ENCODE data around the gene STOM. TPM values are rescaled to one million over a fixed set of nuclear protein-coding genes. Genes with fewer than 3 reads are reported as not detected.
"Not testable (repeated sequence)": the region's sequence is repeated elsewhere in the genome, so short reads cannot be mapped to it uniquely, and the experiment has no call there.

Gene STOM
- polyA plus RNA-seq, 3 donors = 23.8 to 66.9 (median 63.8) TPM

- Mint-ChIP-seq H3K9me3 (peaks cover 0 to 2% (median 0%) of the 10 kb centered on the region in 7 donors), H3K36me3 (peaks cover 21 to 38% of the 10 kb centered on the region in 2 donors), H3K27me3 (ENCODE audit: low read depth in 3 of 3) (peaks cover 0 to 3% (median 0%) of the 10 kb centered on the region in 3 donors), H3K4me3 (no peak overlapping the region), H3K27ac (peak overlapping the region in 2 of 7 donors; percentile 37 to 41), H3K4me1 (peaks cover 45% of the 10 kb centered on the region)
- no peak overlapping the region for H3K9ac ChIP-seq (ENCODE audit: insufficient read depth, low read length, poor library complexity, severe bottlenecking)
- H3K4me2 ChIP-seq (replicated peaks; ENCODE audit: extremely low read depth, low read length, poor library complexity, severe bottlenecking) = no peak overlapping the region
- intact Hi-C loops (cut with micrococcal nuclease) = no loop called here
- H4K20me1 ChIP-seq (ENCODE audit: insufficient read depth, low read length) = peaks cover 2% of the 10 kb centered on the region
- no peak overlapping the region for H2AFZ ChIP-seq (ENCODE audit: insufficient read depth, low read depth, low read length, poor library complexity, severe bottlenecking)
- no peak for DNase-seq
- H3K27ac ChIP-seq (ENCODE audit: low read depth in 1 of 2, low read length in 2 of 2) = no peak overlapping the region
- TF ChIP-seq CTCF (IDR thresholded peaks at IDR 0.05) = no peak
- no peaks in the 10 kb centered on the region for H3K9me3 ChIP-seq (replicated peaks in 1 of 2; ENCODE audit: control insufficient read depth in 1 of 2, insufficient read depth in 1 of 2, low read length in 2 of 2)
- H3K79me2 ChIP-seq (ENCODE audit: insufficient read depth, low read length) = peaks cover 34% of the 10 kb centered on the region
- no peaks in the 10 kb centered on the region for H3K27me3 ChIP-seq (ENCODE audit: control insufficient read depth in 2 of 2, insufficient read depth in 2 of 2, low read length in 2 of 2)
- H3K4me3 ChIP-seq (replicated peaks in 1 of 3; ENCODE audit: low read depth in 2 of 3, low read length in 3 of 3) = no peak overlapping the region
- H3K4me1 ChIP-seq (ENCODE audit: control insufficient read depth in 1 of 2, insufficient read depth in 2 of 2, low read length in 2 of 2) = peaks cover 38 to 42% of the 10 kb centered on the region in 2 donors
- whole genome bisulfite sequencing (ENCODE audit: insufficient coverage) = 96% methylated on average over 4 of the region's 6 CpGs
- H3K36me3 ChIP-seq (replicated peaks in 1 of 2; ENCODE audit: control insufficient read depth in 1 of 2, insufficient read depth in 2 of 2, low read length in 2 of 2) = peaks cover 2 to 29% of the 10 kb centered on the region in 2 donors
Observed at GRCh38 chr9:121292801-121293241, 77.2 kb downstream of the STOM start.

- no peak for TF ChIP-seq CTCF (IDR thresholded peaks at IDR 0.05)
- no peaks in the 10 kb centered on the region for H3K9me3 ChIP-seq (replicated peaks in 1 of 2; ENCODE audit: control insufficient read depth in 1 of 2, insufficient read depth in 1 of 2, low read length in 2 of 2)
- 100% methylated on average over 1 of the region's 1 CpG for WGBS (ENCODE audit: insufficient coverage)
- H3K4me3 ChIP-seq (replicated peaks in 1 of 3; ENCODE audit: low read depth in 2 of 3, low read length in 3 of 3) = no peak overlapping the region
- H2AFZ ChIP-seq (ENCODE audit: insufficient read depth, low read depth, low read length, poor library complexity, severe bottlenecking) = no peak overlapping the region
- no peak overlapping the region for H3K4me2 ChIP-seq (replicated peaks; ENCODE audit: extremely low read depth, low read length, poor library complexity, severe bottlenecking)
- peaks cover 2 to 29% of the 10 kb centered on the region in 2 donors for H3K36me3 ChIP-seq (replicated peaks in 1 of 2; ENCODE audit: control insufficient read depth in 1 of 2, insufficient read depth in 2 of 2, low read length in 2 of 2)
- H4K20me1 ChIP-seq (ENCODE audit: insufficient read depth, low read length) = no peaks in the 10 kb centered on the region
- peaks cover 44% of the 10 kb centered on the region for H3K4me1 Mint-ChIP-seq
- no peak for DNase-seq
- peaks cover 37% of the 10 kb centered on the region for H3K79me2 ChIP-seq (ENCODE audit: insufficient read depth, low read length)
- H3K27ac Mint-ChIP-seq = peak overlapping the region in 1 of 7 donors; percentile 87
- no peak overlapping the region for H3K9ac ChIP-seq (ENCODE audit: insufficient read depth, low read length, poor library complexity, severe bottlenecking)
- H3K27me3 Mint-ChIP-seq (ENCODE audit: low read depth in 3 of 3) = peaks cover 0 to 3% (median 2%) of the 10 kb centered on the region in 3 donors
- no peak overlapping the region for H3K27ac ChIP-seq (ENCODE audit: low read depth in 1 of 2, low read length in 2 of 2)
- intact Hi-C loops (cut with micrococcal nuclease) = no loop called here
- no peak overlapping the region for H3K4me3 Mint-ChIP-seq
- H3K9me3 Mint-ChIP-seq = peaks cover 0 to 2% (median 0%) of the 10 kb centered on the region in 7 donors
- H3K27me3 ChIP-seq (ENCODE audit: control insufficient read depth in 2 of 2, insufficient read depth in 2 of 2, low read length in 2 of 2) = no peaks in the 10 kb centered on the region
- H3K36me3 Mint-ChIP-seq = peaks cover 21 to 38% of the 10 kb centered on the region in 2 donors
- peaks cover 38 to 42% of the 10 kb centered on the region in 2 donors for H3K4me1 ChIP-seq (ENCODE audit: control insufficient read depth in 1 of 2, insufficient read depth in 2 of 2, low read length in 2 of 2)
Observed at GRCh38 chr9:121292051-121292450, 78.0 kb downstream of the STOM start.

- H3K27ac ChIP-seq (ENCODE audit: low read depth in 1 of 2, low read length in 2 of 2); DNase-seq; intact Hi-C loops (cut with micrococcal nuclease); H3K9me3 ChIP-seq (replicated peaks in 1 of 2; ENCODE audit: control insufficient read depth in 1 of 2, insufficient read depth in 1 of 2, low read length in 2 of 2); H3K9ac ChIP-seq (ENCODE audit: insufficient read depth, low read length, poor library complexity, severe bottlenecking); H3K4me3 Mint-ChIP-seq; H3K27me3 ChIP-seq (ENCODE audit: control insufficient read depth in 2 of 2, insufficient read depth in 2 of 2, low read length in 2 of 2); H3K4me2 ChIP-seq (replicated peaks; ENCODE audit: extremely low read depth, low read length, poor library complexity, severe bottlenecking); H3K27me3 Mint-ChIP-seq (ENCODE audit: low read depth in 3 of 3); H3K9me3 Mint-ChIP-seq; H3K4me3 ChIP-seq (replicated peaks in 1 of 3; ENCODE audit: low read depth in 2 of 3, low read length in 3 of 3); H4K20me1 ChIP-seq (ENCODE audit: insufficient read depth, low read length); H2AFZ ChIP-seq (ENCODE audit: insufficient read depth, low read depth, low read length, poor library complexity, severe bottlenecking); H3K27ac Mint-ChIP-seq: not testable (repeated sequence)
- peaks cover 21 to 38% of the 10 kb centered on the region in 2 donors for H3K36me3 Mint-ChIP-seq
- Histone ChIP-seq H3K4me1 (ENCODE audit: control insufficient read depth in 1 of 2, insufficient read depth in 2 of 2, low read length in 2 of 2) (peaks cover 38 to 42% of the 10 kb centered on the region in 2 donors), H3K79me2 (ENCODE audit: insufficient read depth, low read length) (peaks cover 37% of the 10 kb centered on the region), H3K36me3 (replicated peaks in 1 of 2; ENCODE audit: control insufficient read depth in 1 of 2, insufficient read depth in 2 of 2, low read length in 2 of 2) (peaks cover 2 to 29% of the 10 kb centered on the region in 2 donors)
- WGBS (ENCODE audit: insufficient coverage) = 96% methylated on average over 3 of the region's 4 CpGs
- peaks cover 44% of the 10 kb centered on the region for H3K4me1 Mint-ChIP-seq
Observed at GRCh38 chr9:121291536-121291935, 78.5 kb downstream of the STOM start.
